Measurements from ENCODE around the gene JAK2. TPM values are rescaled to one million over a fixed set of nuclear protein-coding genes. Genes with fewer than 3 reads are reported as not detected.
"Not testable (repeated sequence)": the region's sequence is repeated elsewhere in the genome, so short reads cannot be mapped to it uniquely, and the experiment has no call there.

Gene JAK2
- total RNA-seq, 5 donors from 2014 or later (not counting 1 experiment from before 2014, with no cell fraction given), result 12.6 to 16.2 (median 15.0) TPM

DNA sequence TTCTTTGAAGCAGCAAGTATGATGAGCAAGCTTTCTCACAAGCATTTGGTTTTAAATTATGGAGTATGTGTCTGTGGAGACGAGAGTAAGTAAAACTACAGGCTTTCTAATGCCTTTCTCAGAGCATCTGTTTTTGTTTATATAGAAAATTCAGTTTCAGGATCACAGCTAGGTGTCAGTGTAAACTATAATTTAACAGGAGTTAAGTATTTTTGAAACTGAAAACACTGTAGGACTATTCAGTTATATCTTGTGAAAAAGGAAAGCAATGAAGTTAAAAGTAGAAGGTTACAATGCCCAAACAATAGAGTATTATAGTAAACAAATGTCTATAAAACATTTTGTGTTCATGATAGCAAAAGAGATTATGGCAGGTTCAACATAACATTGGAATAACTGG is 88.6 kb downstream of the JAK2 start:
- H3K4me3 Mint-ChIP-seq, result no peak overlapping the region
- ChIA-PET CTCF (interaction anchor here (0.6 to 0.7 kb wide), 2 partner anchors 350 to 527 kb away, joined by 3 read pairs; no protein-coding TSS in a partner anchor), POLR2A (interaction anchor here in 1 of 2 donors (0.6 kb wide), 1 partner anchor 272 kb away, joined by 6 read pairs; no protein-coding TSS in a partner anchor)
- ATAC-seq (replicated peaks in 1 of 4) (no peak), DNase-seq (no peak)
- peaks cover 60% of the 10 kb centered on the region for H3K36me3 Mint-ChIP-seq
- H3K4me1 Mint-ChIP-seq, result no peaks in the 10 kb centered on the region
- no peak overlapping the region for H3K27ac Mint-ChIP-seq
- WGBS (ENCODE audit: insufficient coverage), result no CpG with 5 or more reads among the region's 1 CpG
- H3K9me3 ChIP-seq, result no peaks in the 10 kb centered on the region
- H3K27me3 Mint-ChIP-seq, result no peaks in the 10 kb centered on the region
- no peak overlapping the region for H3K4me3 ChIP-seq (ENCODE audit: control insufficient read depth in 1 of 2, extremely low read depth in 1 of 2, low read length in 1 of 2)
- H3K4me1 ChIP-seq (ENCODE audit: control insufficient read depth in 1 of 2, extremely low read depth in 1 of 2, insufficient read depth in 2 of 2, low read length in 2 of 2), result no peaks in the 10 kb centered on the region
- no peaks in the 10 kb centered on the region for H3K27me3 ChIP-seq (replicated peaks in 1 of 2; ENCODE audit: control insufficient read depth in 2 of 2, extremely low read depth in 1 of 2, insufficient read depth in 2 of 2, low read length in 1 of 2)
- no peaks in the 10 kb centered on the region for H3K9me3 Mint-ChIP-seq
- no peak overlapping the region for H3K27ac ChIP-seq (ENCODE audit: low read length)
- H3K36me3 ChIP-seq (ENCODE audit: control insufficient read depth in 2 of 2, extremely low read depth in 1 of 2, insufficient read depth in 1 of 2, low read length in 1 of 2), result peaks cover 0 to 26% of the 10 kb centered on the region in 2 donors

- Mint-ChIP-seq H3K9me3 (peaks cover 0 to 3% (median 0%) of the 10 kb centered on the region in 3 donors), H3K4me1 (no peaks in the 10 kb centered on the region), H3K36me3 (peaks cover 65% of the 10 kb centered on the region), H3K27me3 (no peaks in the 10 kb centered on the region), H3K4me3 (no peak overlapping the region), H3K27ac (no peak overlapping the region)
- CTCF ChIA-PET, result no interaction called here
- no peak for ATAC-seq (replicated peaks in 1 of 4)
- H3K4me1 ChIP-seq (ENCODE audit: control insufficient read depth in 1 of 2, extremely low read depth in 1 of 2, insufficient read depth in 2 of 2, low read length in 2 of 2), result no peaks in the 10 kb centered on the region
- no peaks in the 10 kb centered on the region for H3K27me3 ChIP-seq (replicated peaks in 1 of 2; ENCODE audit: control insufficient read depth in 2 of 2, extremely low read depth in 1 of 2, insufficient read depth in 2 of 2, low read length in 1 of 2)
- H3K27ac ChIP-seq (ENCODE audit: low read length), result no peak overlapping the region
- H3K36me3 ChIP-seq (ENCODE audit: control insufficient read depth in 2 of 2, extremely low read depth in 1 of 2, insufficient read depth in 1 of 2, low read length in 1 of 2), result peaks cover 0 to 31% of the 10 kb centered on the region in 2 donors
- H3K9me3 ChIP-seq, result no peaks in the 10 kb centered on the region
- no peak for DNase-seq
- 96% methylated on average over 29 of the region's 30 CpGs for WGBS (ENCODE audit: insufficient coverage)
- H3K4me3 ChIP-seq (ENCODE audit: control insufficient read depth in 1 of 2, extremely low read depth in 1 of 2, low read length in 1 of 2), result no peak overlapping the region
- POLR2A ChIA-PET, result no interaction called here
These were observed 100.9 kb downstream of the JAK2 start for GRCh38 chr9:5085993-5086392.

DNA sequence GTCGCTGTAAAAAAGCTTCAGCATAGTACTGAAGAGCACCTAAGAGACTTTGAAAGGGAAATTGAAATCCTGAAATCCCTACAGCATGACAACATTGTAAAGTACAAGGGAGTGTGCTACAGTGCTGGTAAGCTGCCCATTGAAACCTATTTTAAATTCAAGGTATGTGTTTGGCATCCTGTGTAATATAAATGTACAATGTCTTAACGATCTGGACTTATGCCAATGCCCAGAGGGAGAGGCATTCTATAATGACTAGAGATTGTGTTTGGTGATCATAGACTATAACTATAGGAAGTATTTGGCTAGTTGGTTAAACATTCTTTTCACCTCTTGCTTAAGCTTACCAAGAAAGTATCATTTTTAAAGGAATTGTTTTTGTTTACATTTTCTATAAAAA is 104.7 kb downstream of the JAK2 start:
- Histone ChIP-seq H3K27ac (ENCODE audit: low read length) (no peak overlapping the region), H3K4me1 (ENCODE audit: control insufficient read depth in 1 of 2, extremely low read depth in 1 of 2, insufficient read depth in 2 of 2, low read length in 2 of 2) (no peaks in the 10 kb centered on the region), H3K4me3 (ENCODE audit: control insufficient read depth in 1 of 2, extremely low read depth in 1 of 2, low read length in 1 of 2) (no peak overlapping the region), H3K27me3 (replicated peaks in 1 of 2; ENCODE audit: control insufficient read depth in 2 of 2, extremely low read depth in 1 of 2, insufficient read depth in 2 of 2, low read length in 1 of 2) (no peaks in the 10 kb centered on the region), H3K9me3 (no peaks in the 10 kb centered on the region), H3K36me3 (ENCODE audit: control insufficient read depth in 2 of 2, extremely low read depth in 1 of 2, insufficient read depth in 1 of 2, low read length in 1 of 2) (peaks cover 0 to 17% of the 10 kb centered on the region in 2 donors)
- H3K4me1 Mint-ChIP-seq, result no peaks in the 10 kb centered on the region
- peaks cover 0 to 3% (median 0%) of the 10 kb centered on the region in 3 donors for H3K9me3 Mint-ChIP-seq
- no peak overlapping the region for H3K4me3 Mint-ChIP-seq
- POLR2A ChIA-PET, result no interaction called here
- no peaks in the 10 kb centered on the region for H3K27me3 Mint-ChIP-seq
- WGBS (ENCODE audit: insufficient coverage), result no CpG with 5 or more reads among the region's 2 CpGs
- DNase-seq (no peak), ATAC-seq (replicated peaks in 1 of 4) (no peak)
- no peak overlapping the region for H3K27ac Mint-ChIP-seq
- peaks cover 40% of the 10 kb centered on the region for H3K36me3 Mint-ChIP-seq
- CTCF ChIA-PET, result no interaction called here

DNA sequence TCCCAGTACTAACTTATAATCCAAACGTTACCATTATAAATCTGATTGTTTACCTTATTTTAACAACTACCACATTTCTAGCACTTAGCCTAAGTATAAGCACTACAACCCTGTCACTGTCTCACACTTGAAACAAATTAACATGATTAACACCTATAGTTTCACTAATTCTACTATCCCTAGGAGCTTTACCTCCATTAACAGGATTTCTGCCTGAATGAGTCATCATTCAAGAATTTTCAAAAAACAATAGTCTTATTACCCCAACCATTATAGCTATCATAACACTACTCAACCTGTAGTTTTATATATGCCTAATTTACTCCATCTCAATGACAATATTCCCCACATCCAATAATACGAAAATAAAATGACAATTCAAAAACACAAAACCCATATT is 110.7 kb downstream of the JAK2 start:
- H3K36me3 Mint-ChIP-seq, result no peaks in the 10 kb centered on the region
- 100% methylated on average over 1 of the region's 2 CpGs for WGBS (ENCODE audit: insufficient coverage)
- Histone ChIP-seq H3K27me3 (replicated peaks in 1 of 2; ENCODE audit: control insufficient read depth in 2 of 2, extremely low read depth in 1 of 2, insufficient read depth in 2 of 2, low read length in 1 of 2) (no peaks in the 10 kb centered on the region), H3K9me3 (no peaks in the 10 kb centered on the region), H3K36me3 (ENCODE audit: control insufficient read depth in 2 of 2, extremely low read depth in 1 of 2, insufficient read depth in 1 of 2, low read length in 1 of 2) (peaks cover 0 to 4% of the 10 kb centered on the region in 2 donors), H3K4me1 (ENCODE audit: control insufficient read depth in 1 of 2, extremely low read depth in 1 of 2, insufficient read depth in 2 of 2, low read length in 2 of 2) (no peaks in the 10 kb centered on the region), H3K27ac (ENCODE audit: low read length) (no peak overlapping the region), H3K4me3 (ENCODE audit: control insufficient read depth in 1 of 2, extremely low read depth in 1 of 2, low read length in 1 of 2) (no peak overlapping the region)
- no peak overlapping the region for H3K4me3 Mint-ChIP-seq
- no peak for DNase-seq
- no peaks in the 10 kb centered on the region for H3K9me3 Mint-ChIP-seq
- no peak for ATAC-seq (replicated peaks in 1 of 4)
- H3K27ac Mint-ChIP-seq, result no peak overlapping the region
- no peaks in the 10 kb centered on the region for H3K27me3 Mint-ChIP-seq
- ChIA-PET CTCF (no interaction called here), POLR2A (no interaction called here)
- H3K4me1 Mint-ChIP-seq, result no peaks in the 10 kb centered on the region

DNA sequence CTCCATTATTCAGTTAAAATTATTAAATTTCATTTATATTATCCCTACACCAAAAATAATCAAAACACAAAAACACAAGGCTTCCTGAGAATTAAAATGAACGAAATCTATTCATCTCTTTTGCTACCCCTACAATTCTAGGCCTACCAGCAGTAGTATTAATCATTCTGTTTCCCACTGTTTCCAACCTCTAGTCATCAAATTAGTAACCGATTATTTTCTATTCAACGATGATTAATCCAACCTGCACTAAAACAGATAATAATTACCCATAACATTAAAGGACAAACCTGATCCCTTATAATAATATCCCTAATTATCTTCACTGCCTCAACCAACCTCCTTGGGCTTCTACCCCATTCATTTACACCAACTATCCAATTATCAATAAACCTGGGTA is 114.4 kb downstream of the JAK2 start:
- H3K27ac Mint-ChIP-seq, result no peak overlapping the region
- Histone ChIP-seq H3K27ac (ENCODE audit: low read length) (no peak overlapping the region), H3K36me3 (ENCODE audit: control insufficient read depth in 2 of 2, extremely low read depth in 1 of 2, insufficient read depth in 1 of 2, low read length in 1 of 2) (peaks cover 0 to 9% of the 10 kb centered on the region in 2 donors), H3K27me3 (replicated peaks in 1 of 2; ENCODE audit: control insufficient read depth in 2 of 2, extremely low read depth in 1 of 2, insufficient read depth in 2 of 2, low read length in 1 of 2) (no peaks in the 10 kb centered on the region), H3K4me3 (ENCODE audit: control insufficient read depth in 1 of 2, extremely low read depth in 1 of 2, low read length in 1 of 2) (no peak overlapping the region), H3K9me3 (no peaks in the 10 kb centered on the region), H3K4me1 (ENCODE audit: control insufficient read depth in 1 of 2, extremely low read depth in 1 of 2, insufficient read depth in 2 of 2, low read length in 2 of 2) (no peaks in the 10 kb centered on the region)
- no peaks in the 10 kb centered on the region for H3K4me1 Mint-ChIP-seq
- ChIA-PET CTCF (no interaction called here), POLR2A (no interaction called here)
- H3K9me3 Mint-ChIP-seq, result peaks cover 10 to 14% (median 12%) of the 10 kb centered on the region in 3 donors
- H3K4me3 Mint-ChIP-seq, result no peak overlapping the region
- H3K36me3 Mint-ChIP-seq, result peaks cover 6% of the 10 kb centered on the region
- 97% methylated on average over 3 of the region's 3 CpGs for WGBS (ENCODE audit: insufficient coverage)
- no peak for ATAC-seq (replicated peaks in 1 of 4)
- no peak for DNase-seq
- H3K27me3 Mint-ChIP-seq, result no peaks in the 10 kb centered on the region

- H3K27me3 Mint-ChIP-seq; H3K27me3 ChIP-seq (replicated peaks in 1 of 2; ENCODE audit: control insufficient read depth in 2 of 2, extremely low read depth in 1 of 2, insufficient read depth in 2 of 2, low read length in 1 of 2); POLR2A ChIA-PET; ATAC-seq (replicated peaks in 1 of 4); H3K4me1 ChIP-seq (ENCODE audit: control insufficient read depth in 1 of 2, extremely low read depth in 1 of 2, insufficient read depth in 2 of 2, low read length in 2 of 2); DNase-seq; H3K4me1 Mint-ChIP-seq; H3K27ac Mint-ChIP-seq; CTCF ChIA-PET; H3K27ac ChIP-seq (ENCODE audit: low read length); H3K36me3 ChIP-seq (ENCODE audit: control insufficient read depth in 2 of 2, extremely low read depth in 1 of 2, insufficient read depth in 1 of 2, low read length in 1 of 2); H3K4me3 Mint-ChIP-seq; H3K4me3 ChIP-seq (ENCODE audit: control insufficient read depth in 1 of 2, extremely low read depth in 1 of 2, low read length in 1 of 2); H3K9me3 ChIP-seq: not testable (repeated sequence)
- H3K9me3 Mint-ChIP-seq, result peaks cover 14 to 26% (median 16%) of the 10 kb centered on the region in 3 donors
- peaks cover 14% of the 10 kb centered on the region for H3K36me3 Mint-ChIP-seq
- 95% methylated on average over 7 of the region's 7 CpGs for WGBS (ENCODE audit: insufficient coverage)
These were observed 116.1 kb downstream of the JAK2 start for GRCh38 chr9:5101127-5101526.

- ATAC-seq (replicated peaks in 1 of 4); H3K4me1 Mint-ChIP-seq; CTCF ChIA-PET; H3K9me3 ChIP-seq; H3K4me1 ChIP-seq (ENCODE audit: control insufficient read depth in 1 of 2, extremely low read depth in 1 of 2, insufficient read depth in 2 of 2, low read length in 2 of 2); H3K27ac ChIP-seq (ENCODE audit: low read length); H3K4me3 Mint-ChIP-seq; H3K27me3 Mint-ChIP-seq; H3K27me3 ChIP-seq (replicated peaks in 1 of 2; ENCODE audit: control insufficient read depth in 2 of 2, extremely low read depth in 1 of 2, insufficient read depth in 2 of 2, low read length in 1 of 2); POLR2A ChIA-PET; H3K27ac Mint-ChIP-seq; H3K4me3 ChIP-seq (ENCODE audit: control insufficient read depth in 1 of 2, extremely low read depth in 1 of 2, low read length in 1 of 2); DNase-seq: not testable (repeated sequence)
- peaks cover 0 to 11% of the 10 kb centered on the region in 2 donors for H3K36me3 ChIP-seq (ENCODE audit: control insufficient read depth in 2 of 2, extremely low read depth in 1 of 2, insufficient read depth in 1 of 2, low read length in 1 of 2)
- Mint-ChIP-seq H3K36me3 (peaks cover 18% of the 10 kb centered on the region), H3K9me3 (peaks cover 14 to 29% (median 16%) of the 10 kb centered on the region in 3 donors)
- WGBS (ENCODE audit: insufficient coverage), result 100% methylated on average over 2 of the region's 2 CpGs
These were observed 121.4 kb downstream of the JAK2 start for GRCh38 chr9:5106517-5106916.

Data from T-cell (primary cell).